Panc1 (cell line): ENCODE measurements around the gene UQCC5.

Source experiments
- POLR2AphosphoS5 ChIP-seq: IDR thresholded peaks from 2 replicates; pipeline ENCODE4 v1.6.1; 2012; ENCODE audit warnings: mild to moderate bottlenecking, low read depth, low read length, moderate library complexity
- SIN3A ChIP-seq: IDR thresholded peaks from 2 replicates; pipeline ENCODE4 v1.6.1; 2012; ENCODE audit warnings: low read depth, mild to moderate bottlenecking, low read length, moderate library complexity, borderline replicate concordance; ENCODE audit not compliant: insufficient read depth
- TF ChIP-seq, protein P1 (sequence below): fragments of 450-650 bp; IDR thresholded peaks from 2 replicates; pipeline ENCODE4 v1.5.1; 2017; ENCODE audit warnings: mild to moderate bottlenecking
- TF ChIP-seq, protein P2 (sequence below), 2 experiments: IDR thresholded peaks; 2 replicates each; pipeline ENCODE4 v1.6.1; 2011 to 2012; ENCODE audit warnings: low read depth in 2 of 2, control low read depth in 1 of 2, low read length in 1 of 2, mild to moderate bottlenecking in 1 of 2, moderate library complexity in 1 of 2; ENCODE audit not compliant: insufficient read depth in 1 of 2

- TF ChIP-seq, protein P1, sequence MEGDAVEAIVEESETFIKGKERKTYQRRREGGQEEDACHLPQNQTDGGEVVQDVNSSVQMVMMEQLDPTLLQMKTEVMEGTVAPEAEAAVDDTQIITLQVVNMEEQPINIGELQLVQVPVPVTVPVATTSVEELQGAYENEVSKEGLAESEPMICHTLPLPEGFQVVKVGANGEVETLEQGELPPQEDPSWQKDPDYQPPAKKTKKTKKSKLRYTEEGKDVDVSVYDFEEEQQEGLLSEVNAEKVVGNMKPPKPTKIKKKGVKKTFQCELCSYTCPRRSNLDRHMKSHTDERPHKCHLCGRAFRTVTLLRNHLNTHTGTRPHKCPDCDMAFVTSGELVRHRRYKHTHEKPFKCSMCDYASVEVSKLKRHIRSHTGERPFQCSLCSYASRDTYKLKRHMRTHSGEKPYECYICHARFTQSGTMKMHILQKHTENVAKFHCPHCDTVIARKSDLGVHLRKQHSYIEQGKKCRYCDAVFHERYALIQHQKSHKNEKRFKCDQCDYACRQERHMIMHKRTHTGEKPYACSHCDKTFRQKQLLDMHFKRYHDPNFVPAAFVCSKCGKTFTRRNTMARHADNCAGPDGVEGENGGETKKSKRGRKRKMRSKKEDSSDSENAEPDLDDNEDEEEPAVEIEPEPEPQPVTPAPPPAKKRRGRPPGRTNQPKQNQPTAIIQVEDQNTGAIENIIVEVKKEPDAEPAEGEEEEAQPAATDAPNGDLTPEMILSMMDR: no peak
- TF ChIP-seq, protein P2, sequence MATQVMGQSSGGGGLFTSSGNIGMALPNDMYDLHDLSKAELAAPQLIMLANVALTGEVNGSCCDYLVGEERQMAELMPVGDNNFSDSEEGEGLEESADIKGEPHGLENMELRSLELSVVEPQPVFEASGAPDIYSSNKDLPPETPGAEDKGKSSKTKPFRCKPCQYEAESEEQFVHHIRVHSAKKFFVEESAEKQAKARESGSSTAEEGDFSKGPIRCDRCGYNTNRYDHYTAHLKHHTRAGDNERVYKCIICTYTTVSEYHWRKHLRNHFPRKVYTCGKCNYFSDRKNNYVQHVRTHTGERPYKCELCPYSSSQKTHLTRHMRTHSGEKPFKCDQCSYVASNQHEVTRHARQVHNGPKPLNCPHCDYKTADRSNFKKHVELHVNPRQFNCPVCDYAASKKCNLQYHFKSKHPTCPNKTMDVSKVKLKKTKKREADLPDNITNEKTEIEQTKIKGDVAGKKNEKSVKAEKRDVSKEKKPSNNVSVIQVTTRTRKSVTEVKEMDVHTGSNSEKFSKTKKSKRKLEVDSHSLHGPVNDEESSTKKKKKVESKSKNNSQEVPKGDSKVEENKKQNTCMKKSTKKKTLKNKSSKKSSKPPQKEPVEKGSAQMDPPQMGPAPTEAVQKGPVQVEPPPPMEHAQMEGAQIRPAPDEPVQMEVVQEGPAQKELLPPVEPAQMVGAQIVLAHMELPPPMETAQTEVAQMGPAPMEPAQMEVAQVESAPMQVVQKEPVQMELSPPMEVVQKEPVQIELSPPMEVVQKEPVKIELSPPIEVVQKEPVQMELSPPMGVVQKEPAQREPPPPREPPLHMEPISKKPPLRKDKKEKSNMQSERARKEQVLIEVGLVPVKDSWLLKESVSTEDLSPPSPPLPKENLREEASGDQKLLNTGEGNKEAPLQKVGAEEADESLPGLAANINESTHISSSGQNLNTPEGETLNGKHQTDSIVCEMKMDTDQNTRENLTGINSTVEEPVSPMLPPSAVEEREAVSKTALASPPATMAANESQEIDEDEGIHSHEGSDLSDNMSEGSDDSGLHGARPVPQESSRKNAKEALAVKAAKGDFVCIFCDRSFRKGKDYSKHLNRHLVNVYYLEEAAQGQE (IDR thresholded peaks at IDR 0.05; ENCODE audit: insufficient read depth in 1 of 2, low read depth in 2 of 2, low read length in 1 of 2): no peak
- TF ChIP-seq POLR2AphosphoS5 (no peak), SIN3A (no peak)
Observed at GRCh38 chr3:52532838-52533622, 3.4 kb upstream of the UQCC5 start.
